Measurements from ENCODE around the gene SYNGR2. TPM values are rescaled to one million over a fixed set of nuclear protein-coding genes. Genes with fewer than 3 reads are reported as not detected.
A peak's percentile ranks its signal among the peaks of the same experiment; 100 is the strongest.

SYNGR2 gene
- total and polyA plus RNA-seq, 2 of the 8 experiments (the other 6 are each of a cell fraction or from before 2014, with no cell fraction given) = 50.0 to 139 TPM

DNA sequence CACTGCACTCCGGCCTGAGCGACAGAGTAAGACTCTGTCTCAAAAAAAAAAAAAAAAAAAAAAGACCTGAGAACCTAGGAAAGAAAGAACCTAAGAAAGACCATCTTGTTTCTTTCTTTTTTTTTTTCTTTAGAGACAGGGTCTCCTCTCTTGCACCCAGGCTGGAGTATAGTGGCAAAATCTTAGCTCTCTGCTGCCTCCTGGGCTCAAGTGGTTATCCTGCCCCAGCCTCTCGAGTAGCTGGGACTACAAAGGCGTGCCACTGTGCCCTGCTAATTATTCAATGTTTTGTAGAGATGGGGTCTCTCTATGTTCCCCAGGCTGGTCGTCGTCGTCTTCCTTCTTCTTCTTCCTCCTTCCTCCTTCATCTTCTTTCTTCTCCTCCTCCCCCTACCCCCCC is 37.9 kb downstream of the SYNGR2 start:
- H3K27ac ChIP-seq (ENCODE audit: low read depth, low read length) = no peak overlapping the region

More for the DNA sequence above, 37.9 kb downstream of the SYNGR2 start:
- H3K4me1 ChIP-seq (replicated peaks in 1 of 4; ENCODE audit: control insufficient read depth in 3 of 4, insufficient read depth in 4 of 4, low read length in 3 of 4) = no peaks in the 10 kb centered on the region
- H2BK5ac ChIP-seq (ENCODE audit: low read depth, low read length) = no peak overlapping the region
- no peak overlapping the region for H2BK15ac ChIP-seq (ENCODE audit: low read length)
- POLR2A ChIA-PET (ENCODE audit: partially characterized antibody) = interaction anchor here (0.7 to 5.8 kb wide), 3 partner anchors 19 to 78 kb away, joined by 3 to 36 read pairs (median 4); partner anchors contain the start of genes AFMID, TK1 and TMC6
- H3K4me3 ChIP-seq (ENCODE audit: extremely low read depth in 1 of 4, insufficient read depth in 2 of 4, low read depth in 3 of 4, low read length in 4 of 4) = no peak overlapping the region
- no peak overlapping the region for H2BK12ac ChIP-seq (ENCODE audit: low read depth, low read length)
- no peak overlapping the region for H2AFZ ChIP-seq (ENCODE audit: low read length)
- no peak overlapping the region for H3K23ac ChIP-seq (ENCODE audit: insufficient read length)
- H3K79me2 ChIP-seq (ENCODE audit: control insufficient read depth in 1 of 2, insufficient read depth in 2 of 2, low read length in 2 of 2) = no peaks in the 10 kb centered on the region
- peaks cover 2% of the 10 kb centered on the region; the same call in 1 of the 2 replicates for H3K79me1 ChIP-seq (ENCODE audit: low read depth, low read length)
- H3K18ac ChIP-seq (ENCODE audit: extremely low read depth, low read length) = no peak overlapping the region
- H2BK20ac ChIP-seq (ENCODE audit: low read length) = no peak overlapping the region
- FAIRE-seq (no peak), DNase-seq (ENCODE audit: low read depth in 1 of 2, low spot score in 2 of 2) (no peak)
- no peak overlapping the region for H3K4ac ChIP-seq (replicated peaks; ENCODE audit: insufficient read length, low read depth, low read length)
- H3K36me3 ChIP-seq (ENCODE audit: control insufficient read depth in 2 of 4, insufficient read depth in 4 of 4, low read length in 3 of 4) = peaks cover 0 to 19% (median 1%) of the 10 kb centered on the region in 4 experiments; a peak in 3 of 8 replicates
- H4K20me1 ChIP-seq (replicated peaks in 1 of 2; ENCODE audit: control insufficient read depth in 1 of 2, insufficient read depth in 2 of 2, low read length in 2 of 2) = peaks cover 0 to 2% of the 10 kb centered on the region in 2 experiments
- H4K8ac ChIP-seq (ENCODE audit: extremely low read depth, insufficient read depth, low read length) = no peak overlapping the region
- H4K5ac ChIP-seq (ENCODE audit: insufficient read length, low read depth, low read length) = no peak overlapping the region
- no peak overlapping the region for H3K56ac ChIP-seq (replicated peaks; ENCODE audit: insufficient read length, low read depth, low read length)
- H3K4me2 ChIP-seq (ENCODE audit: insufficient read depth in 1 of 2, low read depth in 2 of 2, low read length in 2 of 2) = no peak overlapping the region
- no peak overlapping the region for H3K9ac ChIP-seq (replicated peaks in 1 of 4; ENCODE audit: extremely low read depth in 1 of 4, low read depth in 3 of 4, low read length in 3 of 4)
- H4K91ac ChIP-seq (replicated peaks; ENCODE audit: insufficient read length, low read length) = no peak overlapping the region
- H2BK120ac ChIP-seq (replicated peaks; ENCODE audit: low read depth, low read length) = no peak overlapping the region
- TF ChIP-seq CBX8 (IDR thresholded peaks at IDR 0.05; ENCODE audit: borderline replicate concordance, low read depth, low read length) (no peak), CBX5 (IDR thresholded peaks at IDR 0.05; ENCODE audit: low read depth, low read length) (no peak), SUZ12 (IDR thresholded peaks at IDR 0.05; ENCODE audit: low read length) (no peak), CTCF (IDR thresholded peaks at IDR 0.05; ENCODE audit: control extremely low read depth in 1 of 3, insufficient read depth in 1 of 3, low read depth in 1 of 3, low read length in 3 of 3) (peak; percentile 34 to 43 (median 34); a peak in 3 of 4 replicates), TEAD4 (IDR thresholded peaks at IDR 0.05; ENCODE audit: low read depth, low read length) (no peak), RAD21 (IDR thresholded peaks at IDR 0.05 in 1 of 2, conservative IDR thresholded peaks at IDR 0.05 in 1 of 2; ENCODE audit: low read depth in 2 of 2, low read length in 2 of 2) (peak; percentile 22 to 54; a peak in 3 of 4 replicates)
- no peaks in the 10 kb centered on the region for H3K9me3 ChIP-seq (ENCODE audit: insufficient read depth in 2 of 2, low read depth in 1 of 2, low read length in 1 of 2)
- H2AK5ac ChIP-seq (ENCODE audit: low read depth, low read length) = no peak overlapping the region
- no peaks in the 10 kb centered on the region for H3K23me2 ChIP-seq (ENCODE audit: low read depth, low read length)
- H3K14ac ChIP-seq (ENCODE audit: insufficient read length) = no peak overlapping the region
- CTCF ChIA-PET (ENCODE audit: partially characterized antibody) = interaction anchor here (0.6 to 2.8 kb wide), 9 partner anchors 9 to 372 kb away, joined by 3 to 14 read pairs (median 3); partner anchors contain the start of genes AFMID and TK1
- 98% methylated on average over 7 of the region's 7 CpGs; no CpG with 5 or more reads in 1 of the 2 experiments for WGBS, 2 experiments (ENCODE audit: extremely low coverage in 1 of 2, insufficient coverage in 1 of 2, insufficient read length in 1 of 2, insufficient replicate concordance in 2 of 2, low coverage in 1 of 2, low lambda C conversion rate in 2 of 2, missing lambda C conversion rate in 1 of 2)
- no peaks in the 10 kb centered on the region for H3K27me3 ChIP-seq (replicated peaks in 1 of 4; ENCODE audit: control insufficient read depth in 3 of 4, extremely low read depth in 1 of 4, insufficient read depth in 3 of 4, low read length in 3 of 4)

Data from H1 (cell line).